Neural cell (in vitro differentiated cells): ENCODE data around the gene PRPF38A. TPM values are rescaled to one million over a fixed set of nuclear protein-coding genes. Genes with fewer than 3 reads are reported as not detected.
A peak's percentile ranks its signal among the peaks of the same experiment; 100 is the strongest.

Source experiments
- H2AFZ ChIP-seq: fragments of 200-600, 300-800 bp; sonication (generic), shearing (Covaris generic); 2 replicates; pipeline ENCODE4 v1.6.0; 2014; ENCODE audit warnings: low read depth, mild to moderate bottlenecking, antibody characterized with exemption, low read length, moderate library complexity
- H3F3A ChIP-seq: fragments of 200-600 bp; shearing (Covaris generic); 2 replicates; pipeline ENCODE4 v1.6.1; 2016; ENCODE audit warnings: mild to moderate bottlenecking, moderate library complexity, mixed read lengths, antibody characterized with exemption, low read length; ENCODE audit not compliant: insufficient read depth, poor library complexity, severe bottlenecking
- H3K27ac ChIP-seq: fragments of 200-600, 300-800 bp; sonication (generic), shearing (Covaris generic); 2 replicates; pipeline ENCODE4 v1.5.1; 2014; ENCODE audit warnings: mild to moderate bottlenecking, low read length, moderate library complexity
- H3K27me3 ChIP-seq: fragments of 300-800, 200-600 bp; sonication (generic), shearing (Covaris generic); 2 replicates; pipeline ENCODE4 v1.6.0; 2014; ENCODE audit warnings: mild to moderate bottlenecking, low read depth, low read length, moderate library complexity; ENCODE audit not compliant: insufficient read depth
- H3K36me3 ChIP-seq: fragments of 300-800, 200-600 bp; sonication (generic), shearing (Covaris generic); 2 replicates; pipeline ENCODE4 v1.5.1; 2014; ENCODE audit warnings: mild to moderate bottlenecking, antibody characterized with exemption, low read length, moderate library complexity; ENCODE audit not compliant: insufficient read depth
- H3K4me2 ChIP-seq: fragments of 300-800, 200-600 bp; sonication (generic), shearing (Covaris generic); 2 replicates; pipeline ENCODE4 v1.6.0; 2014; ENCODE audit warnings: mild to moderate bottlenecking, low read length
- H3K4me3 ChIP-seq: fragments of 300-800, 200-600 bp; sonication (generic), shearing (Covaris generic); 2 replicates; pipeline ENCODE4 v1.5.1; 2014; ENCODE audit warnings: mild to moderate bottlenecking, low read length, moderate library complexity
- H3K79me2 ChIP-seq: fragments of 200-600 bp; shearing (Covaris generic); replicated peaks from 2 replicates; pipeline ENCODE4 v1.6.0; 2014; ENCODE audit warnings: mild to moderate bottlenecking, low read length, moderate library complexity; ENCODE audit not compliant: insufficient read depth
- H3K9ac ChIP-seq: fragments of 300-800, 200-600 bp; sonication (generic), shearing (Covaris generic); 2 replicates; pipeline ENCODE4 v1.6.1; 2016; ENCODE audit warnings: mild to moderate bottlenecking, low read length, mixed read lengths
- H3K9me2 ChIP-seq: fragments of 200-600 bp; shearing (Covaris generic); 2 replicates; pipeline ENCODE4 v1.6.1; 2016; ENCODE audit warnings: mild to moderate bottlenecking, low read length, mixed read lengths; ENCODE audit not compliant: insufficient read depth
- H3K9me3 ChIP-seq: fragments of 200-600, 300-800 bp; sonication (generic), shearing (Covaris generic); 2 replicates; pipeline ENCODE4 v1.6.1; 2016; ENCODE audit warnings: mild to moderate bottlenecking, mixed run types, low read length, moderate library complexity, mixed read lengths
- H4K20me1 ChIP-seq: fragments of 200-600 bp; shearing (Covaris generic); 2 replicates; pipeline ENCODE4 v1.6.1; 2016; ENCODE audit warnings: mild to moderate bottlenecking, mixed run types; ENCODE audit not compliant: insufficient read depth
- CTCF ChIP-seq: fragments of 450-650 bp; IDR thresholded peaks from 2 replicates; pipeline ENCODE4 v1.5.1; 2014; ENCODE audit warnings: antibody characterized with exemption, mild to moderate bottlenecking, moderate library complexity; ENCODE audit not compliant: poor library complexity, severe bottlenecking
- EP300 ChIP-seq: fragments of 450-650 bp; conservative IDR thresholded peaks from 2 replicates; pipeline ENCODE4 v1.6.1; 2014; ENCODE audit warnings: antibody characterized with exemption, mild to moderate bottlenecking, moderate library complexity; ENCODE audit not compliant: poor library complexity, severe bottlenecking
- EZH2 ChIP-seq: fragments of 200-600, 300-800 bp; shearing (Covaris generic), sonication (generic); IDR thresholded peaks from 2 replicates; pipeline ENCODE4 v1.6.1; 2014; ENCODE audit warnings: antibody characterized with exemption, low read length, borderline replicate concordance, mild to moderate bottlenecking; ENCODE audit not compliant: insufficient read depth, poor library complexity, severe bottlenecking
- MXI1 ChIP-seq: fragments of 450-650 bp; conservative IDR thresholded peaks from 2 replicates; pipeline ENCODE4 v1.6.1; 2014; ENCODE audit warnings: antibody characterized with exemption, mild to moderate bottlenecking; ENCODE audit not compliant: poor library complexity, severe bottlenecking
- POLR2AphosphoS5 ChIP-seq: IDR thresholded peaks from 2 replicates; pipeline ENCODE4 v1.6.1; 2012
- RAD21 ChIP-seq: fragments of 450-650 bp; conservative IDR thresholded peaks from 2 replicates; pipeline ENCODE4 v1.6.1; 2014; ENCODE audit warnings: antibody characterized with exemption, mild to moderate bottlenecking, moderate library complexity
- REST ChIP-seq: IDR thresholded peaks from 2 replicates; pipeline ENCODE4 v1.6.1; 2012; ENCODE audit warnings: borderline replicate concordance
- SMC3 ChIP-seq: fragments of 450-650 bp; conservative IDR thresholded peaks from 2 replicates; pipeline ENCODE4 v1.6.1; 2014; ENCODE audit warnings: antibody characterized with exemption, mild to moderate bottlenecking, moderate library complexity; ENCODE audit not compliant: poor library complexity
- TAF1 ChIP-seq: IDR thresholded peaks from 2 replicates; pipeline ENCODE4 v1.6.1; 2012; ENCODE audit warnings: low read depth
- polyA plus RNA-seq: library from polyadenylated mRNA; depleted of rRNA; stranded (reverse); fragments of >200 nt; gene quantifications from 2 replicates; pipeline ENCODE4 v1.2.3, GENCODE V29; 2014

Gene PRPF38A
- polyA plus RNA-seq, 1 donor from 2014 or later: 18.0 TPM

- no peaks in the 10 kb centered on the region for H3K9me3 ChIP-seq
- H3K27ac ChIP-seq: no peak overlapping the region
- no peak overlapping the region for H2AFZ ChIP-seq
- H3K36me3 ChIP-seq: no peaks in the 10 kb centered on the region
- peak overlapping the region; percentile 98 for H3K4me3 ChIP-seq
- no peaks in the 10 kb centered on the region for H3K9me2 ChIP-seq
- TF ChIP-seq CTCF (no peak), SMC3 (no peak), MXI1 (no peak), EZH2 (no peak), POLR2AphosphoS5 (no peak), REST (no peak), RAD21 (no peak), TAF1 (no peak), EP300 (no peak)
- H4K20me1 ChIP-seq: no peaks in the 10 kb centered on the region
- H3K9ac ChIP-seq: peak overlapping the region; percentile 93
- peaks cover 18% of the 10 kb centered on the region for H3K79me2 ChIP-seq
- no peaks in the 10 kb centered on the region for H3F3A ChIP-seq
- peak overlapping the region; percentile 100 for H3K4me2 ChIP-seq
- H3K27me3 ChIP-seq: no peaks in the 10 kb centered on the region
These were observed 40.1 kb upstream of the PRPF38A start for GRCh38 chr1:52364235-52364839.

GRCh38 chr1:52365071-52365745 is 39.2 kb upstream of the PRPF38A start:
- Histone ChIP-seq H3F3A (no peaks in the 10 kb centered on the region), H3K9me3 (no peaks in the 10 kb centered on the region), H2AFZ (peak overlapping the region; percentile 93), H3K36me3 (no peaks in the 10 kb centered on the region), H3K4me3 (peak overlapping the region; percentile 98), H4K20me1 (no peaks in the 10 kb centered on the region), H3K79me2 (peaks cover 18% of the 10 kb centered on the region), H3K4me2 (peak overlapping the region; percentile 100), H3K27me3 (no peaks in the 10 kb centered on the region), H3K9ac (peak overlapping the region; percentile 93), H3K9me2 (no peaks in the 10 kb centered on the region), H3K27ac (peak overlapping the region; percentile 83)
- TF ChIP-seq RAD21: no peak
- TF ChIP-seq MXI1: no peak
- TF ChIP-seq POLR2AphosphoS5: no peak
- no peak for TF ChIP-seq EZH2
- no peak for TF ChIP-seq EP300
- no peak for TF ChIP-seq SMC3
- no peak for TF ChIP-seq TAF1
- TF ChIP-seq CTCF: no peak
- peak; percentile 15 for TF ChIP-seq REST
